Smooth muscle cell (in vitro differentiated cells): ENCODE data around the gene CRYBG2. TPM values are rescaled to one million over a fixed set of nuclear protein-coding genes. Genes with fewer than 3 reads are reported as not detected.

Source experiments
- DNase-seq: peaks from one replicate; lab custom pipeline; 2025; ENCODE audit not compliant: unreplicated experiment; lab: John Stamatoyannopoulos, UW
- H2AFZ ChIP-seq: fragments of 200-600 bp; sonication (generic); 2 replicates; pipeline ENCODE4 v1.6.0; 2016; ENCODE audit warnings: antibody characterized with exemption, low read depth, mild to moderate bottlenecking
- H3F3A ChIP-seq: fragments of 200-600 bp; sonication (generic); 2 replicates; pipeline ENCODE4 v1.6.0; 2017; ENCODE audit warnings: antibody characterized with exemption, low read depth
- H3K27ac ChIP-seq: fragments of 200-600 bp; sonication (generic); 2 replicates; pipeline ENCODE4 v1.5.1; 2016; ENCODE audit warnings: low read depth, mild to moderate bottlenecking
- H3K27me3 ChIP-seq: fragments of 200-600 bp; sonication (generic); 2 replicates; pipeline ENCODE4 v1.6.1; 2016; ENCODE audit warnings: low read depth, mild to moderate bottlenecking
- H3K36me3 ChIP-seq: fragments of 200-600 bp; sonication (generic); 2 replicates; pipeline ENCODE4 v1.5.1; 2016; ENCODE audit warnings: low read depth
- H3K4me1 ChIP-seq: fragments of 200-600 bp; sonication (generic); 2 replicates; pipeline ENCODE4 v1.5.1; 2016; ENCODE audit warnings: low read depth
- H3K4me2 ChIP-seq: fragments of 200-600 bp; sonication (generic); 2 replicates; pipeline ENCODE4 v1.6.0; 2016; ENCODE audit warnings: mild to moderate bottlenecking
- H3K4me3 ChIP-seq: fragments of 200-600 bp; sonication (generic); 2 replicates; pipeline ENCODE4 v1.5.1; 2016; ENCODE audit warnings: mild to moderate bottlenecking
- H3K79me2 ChIP-seq: fragments of 200-600 bp; sonication (generic); 2 replicates; pipeline ENCODE4 v1.6.0; 2016; ENCODE audit warnings: low read depth, mild to moderate bottlenecking
- H3K9ac ChIP-seq: fragments of 200-600 bp; sonication (generic); 2 replicates; pipeline ENCODE4 v1.6.0; 2016; ENCODE audit warnings: low read depth
- H3K9me3 ChIP-seq: fragments of 200-600 bp; sonication (generic); replicated peaks from 2 replicates; pipeline ENCODE4 v1.5.1; 2016; ENCODE audit warnings: low read depth
- H4K20me1 ChIP-seq: fragments of 200-600 bp; sonication (generic); 2 replicates; pipeline ENCODE4 v1.6.0; 2016; ENCODE audit warnings: low read depth
- WGBS: methylation state at CpG from one replicate; pipeline ENCODE4 v1.1.7; 2016; ENCODE audit warnings: low lambda C conversion rate; 5-methylcytosine and 5-hydroxymethylcytosine counted together
- polyA plus RNA-seq: library from polyadenylated mRNA; unstranded; fragments of >200 nt; fragmentation: Nextera tagmentation; extraction: Ambion mirVana; gene quantifications from 2 replicates; pipeline ENCODE4 v1.2.1, GENCODE V29; 2016
- total RNA-seq: library from RNA; depleted of rRNA; stranded (reverse); fragments of >200 nt; gene quantifications from 2 replicates; pipeline ENCODE4 v1.2.3, GENCODE V29; 2014
- TF ChIP-seq, protein P1 (sequence below): fragments of 200-600 bp; sonication (generic); IDR thresholded peaks from 2 replicates; pipeline ENCODE4 v1.5.1; 2017; ENCODE audit warnings: borderline replicate concordance, mild to moderate bottlenecking, antibody characterized with exemption; ENCODE audit not compliant: insufficient read depth, poor library complexity, severe bottlenecking

Gene CRYBG2
- total and polyA plus RNA-seq, 2 experiments from 2014 or later, result 4.1 to 9.5 TPM

DNA sequence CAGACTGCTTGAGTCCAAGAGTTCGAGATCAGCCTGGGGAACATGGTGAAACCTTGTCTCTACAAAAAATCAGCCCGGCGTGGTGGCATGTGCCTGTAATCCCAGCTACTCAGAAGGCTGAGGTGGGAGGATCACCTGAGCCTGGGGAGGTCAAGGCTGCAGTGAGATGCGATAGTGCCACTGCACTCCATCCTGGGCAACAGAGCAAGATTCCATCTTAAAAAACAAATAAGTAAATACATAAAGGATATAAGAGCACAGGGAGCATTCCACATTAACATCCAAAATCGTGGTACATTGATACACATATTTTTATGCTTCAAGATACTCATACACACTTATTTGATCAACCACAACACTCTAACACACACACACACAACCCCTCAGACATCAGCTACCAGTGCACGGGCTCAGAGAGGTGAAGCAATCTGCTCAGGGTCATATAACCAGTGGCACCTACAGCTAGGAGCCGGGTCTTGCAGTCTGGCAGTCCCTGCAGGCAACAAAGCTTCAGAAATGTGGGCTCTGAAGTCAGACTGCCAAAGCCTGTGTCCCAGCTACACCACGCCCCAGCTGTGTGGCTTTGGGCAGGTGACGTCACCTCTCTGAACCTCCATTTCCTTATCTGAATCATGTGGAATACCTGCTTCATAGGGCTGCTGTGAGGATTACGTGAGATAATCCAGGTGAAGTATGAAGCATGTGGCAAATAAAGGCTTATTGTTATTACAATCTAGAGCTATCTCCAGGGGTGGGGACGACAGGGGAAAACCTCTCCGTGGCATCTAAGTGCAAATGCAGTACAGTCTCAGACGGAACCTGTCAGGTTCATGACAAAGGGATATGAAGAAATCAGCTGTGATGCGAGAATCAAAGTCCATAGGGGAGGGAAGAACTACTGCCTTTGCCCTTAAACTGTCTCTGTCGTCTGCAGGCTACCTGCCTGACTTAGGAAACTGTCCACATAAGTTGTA is 4.8 kb upstream of the CRYBG2 start:
- no peak overlapping the region for H3K4me3 ChIP-seq
- no peaks in the 10 kb centered on the region for H3K79me2 ChIP-seq
- H3K4me1 ChIP-seq, result no peaks in the 10 kb centered on the region
- no peak for DNase-seq
- H4K20me1 ChIP-seq, result no peaks in the 10 kb centered on the region
- H3K4me2 ChIP-seq, result no peak overlapping the region
- H3K36me3 ChIP-seq, result no peaks in the 10 kb centered on the region
- peaks cover 54% of the 10 kb centered on the region for H3K27me3 ChIP-seq
- TF ChIP-seq, protein P1, sequence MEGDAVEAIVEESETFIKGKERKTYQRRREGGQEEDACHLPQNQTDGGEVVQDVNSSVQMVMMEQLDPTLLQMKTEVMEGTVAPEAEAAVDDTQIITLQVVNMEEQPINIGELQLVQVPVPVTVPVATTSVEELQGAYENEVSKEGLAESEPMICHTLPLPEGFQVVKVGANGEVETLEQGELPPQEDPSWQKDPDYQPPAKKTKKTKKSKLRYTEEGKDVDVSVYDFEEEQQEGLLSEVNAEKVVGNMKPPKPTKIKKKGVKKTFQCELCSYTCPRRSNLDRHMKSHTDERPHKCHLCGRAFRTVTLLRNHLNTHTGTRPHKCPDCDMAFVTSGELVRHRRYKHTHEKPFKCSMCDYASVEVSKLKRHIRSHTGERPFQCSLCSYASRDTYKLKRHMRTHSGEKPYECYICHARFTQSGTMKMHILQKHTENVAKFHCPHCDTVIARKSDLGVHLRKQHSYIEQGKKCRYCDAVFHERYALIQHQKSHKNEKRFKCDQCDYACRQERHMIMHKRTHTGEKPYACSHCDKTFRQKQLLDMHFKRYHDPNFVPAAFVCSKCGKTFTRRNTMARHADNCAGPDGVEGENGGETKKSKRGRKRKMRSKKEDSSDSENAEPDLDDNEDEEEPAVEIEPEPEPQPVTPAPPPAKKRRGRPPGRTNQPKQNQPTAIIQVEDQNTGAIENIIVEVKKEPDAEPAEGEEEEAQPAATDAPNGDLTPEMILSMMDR, result no peak
- H3K9ac ChIP-seq, result no peak overlapping the region
- WGBS, result 54% methylated on average over 15 of the region's 15 CpGs
- H3K27ac ChIP-seq, result no peak overlapping the region
- H3K9me3 ChIP-seq, result no peaks in the 10 kb centered on the region
- H3F3A ChIP-seq, result no peaks in the 10 kb centered on the region
- no peak overlapping the region for H2AFZ ChIP-seq

GRCh38 chr1:26357121-26357602 is 3.2 kb upstream of the CRYBG2 start:
- Histone ChIP-seq H3K4me2 (no peak overlapping the region), H4K20me1 (no peaks in the 10 kb centered on the region), H3K27ac (no peak overlapping the region), H2AFZ (no peak overlapping the region), H3K4me1 (no peaks in the 10 kb centered on the region), H3K27me3 (peaks cover 51% of the 10 kb centered on the region), H3F3A (no peaks in the 10 kb centered on the region), H3K79me2 (no peaks in the 10 kb centered on the region), H3K36me3 (no peaks in the 10 kb centered on the region), H3K9me3 (no peaks in the 10 kb centered on the region), H3K4me3 (no peak overlapping the region), H3K9ac (no peak overlapping the region)
- TF ChIP-seq, protein P1, result no peak
- no peak for DNase-seq
- 83% methylated on average over 7 of the region's 10 CpGs for WGBS

DNA sequence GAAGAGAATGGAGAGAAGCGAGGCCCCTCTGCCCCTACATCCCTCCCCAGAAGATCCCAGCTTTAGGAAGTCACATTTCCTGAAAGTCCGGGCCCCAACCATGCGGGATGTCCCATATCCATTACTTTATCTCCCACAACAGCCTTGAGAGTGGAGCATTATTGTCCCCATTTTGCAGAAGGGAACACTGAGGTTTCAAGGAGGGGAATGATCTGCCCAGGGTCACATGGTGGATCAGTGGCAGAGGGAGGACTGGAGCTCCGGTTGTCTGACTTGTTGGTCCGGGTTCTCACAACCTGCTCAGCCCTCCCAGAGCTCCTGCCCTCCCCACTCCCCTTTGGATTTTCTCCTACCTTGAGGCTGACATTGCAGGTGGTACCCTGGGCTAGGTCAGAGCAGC is 2.2 kb upstream of the CRYBG2 start:
- no peaks in the 10 kb centered on the region for H3F3A ChIP-seq
- H3K79me2 ChIP-seq, result no peaks in the 10 kb centered on the region
- peaks cover 7% of the 10 kb centered on the region for H3K4me1 ChIP-seq
- no peak overlapping the region for H3K27ac ChIP-seq
- H3K9me3 ChIP-seq, result no peaks in the 10 kb centered on the region
- no peaks in the 10 kb centered on the region for H3K36me3 ChIP-seq
- TF ChIP-seq, protein P1, result no peak
- WGBS, result 94% methylated on average over 5 of the region's 5 CpGs
- no peak for DNase-seq
- H2AFZ ChIP-seq, result no peak overlapping the region
- H3K9ac ChIP-seq, result no peak overlapping the region
- H3K4me2 ChIP-seq, result no peak overlapping the region
- H4K20me1 ChIP-seq, result no peaks in the 10 kb centered on the region
- H3K27me3 ChIP-seq, result peaks cover 41% of the 10 kb centered on the region
- H3K4me3 ChIP-seq, result no peak overlapping the region
